PC-9 (cell line): ENCODE data around the gene PGD.

Experiments
- EZH2 ChIP-seq: fragments of 200-600 bp; sonication (generic); IDR thresholded peaks from 2 replicates; pipeline ENCODE4 v1.8.0; 2017; ENCODE audit warnings: antibody characterized with exemption, low read depth
- TF ChIP-seq, protein P1 (sequence below): fragments of 200-600 bp; sonication (generic); conservative IDR thresholded peaks from 2 replicates; pipeline ENCODE4 v1.6.1; 2017; ENCODE audit warnings: mixed run types, antibody characterized with exemption, mild to moderate bottlenecking, moderate library complexity

DNA sequence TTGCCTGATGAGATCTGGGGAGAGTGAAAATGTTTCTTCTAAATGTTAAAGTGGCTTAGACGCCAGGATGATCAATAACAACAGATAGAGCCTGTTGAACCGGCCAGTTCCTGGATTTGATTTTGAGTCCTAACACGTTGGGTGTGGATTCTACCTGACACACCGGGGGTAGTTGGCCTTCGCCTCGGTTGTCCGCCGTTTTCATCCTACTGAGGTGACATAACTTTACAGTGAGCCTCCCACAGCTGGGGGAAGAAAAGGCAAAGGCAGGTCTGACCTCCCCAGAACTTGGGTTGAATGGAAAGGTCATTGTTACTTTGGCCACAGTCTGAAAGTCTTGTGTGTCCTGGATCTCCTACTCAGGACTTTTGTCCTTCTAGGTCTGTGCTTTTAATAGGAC lies 1.1 kb downstream of the PGD start:
- TF ChIP-seq, protein P1, sequence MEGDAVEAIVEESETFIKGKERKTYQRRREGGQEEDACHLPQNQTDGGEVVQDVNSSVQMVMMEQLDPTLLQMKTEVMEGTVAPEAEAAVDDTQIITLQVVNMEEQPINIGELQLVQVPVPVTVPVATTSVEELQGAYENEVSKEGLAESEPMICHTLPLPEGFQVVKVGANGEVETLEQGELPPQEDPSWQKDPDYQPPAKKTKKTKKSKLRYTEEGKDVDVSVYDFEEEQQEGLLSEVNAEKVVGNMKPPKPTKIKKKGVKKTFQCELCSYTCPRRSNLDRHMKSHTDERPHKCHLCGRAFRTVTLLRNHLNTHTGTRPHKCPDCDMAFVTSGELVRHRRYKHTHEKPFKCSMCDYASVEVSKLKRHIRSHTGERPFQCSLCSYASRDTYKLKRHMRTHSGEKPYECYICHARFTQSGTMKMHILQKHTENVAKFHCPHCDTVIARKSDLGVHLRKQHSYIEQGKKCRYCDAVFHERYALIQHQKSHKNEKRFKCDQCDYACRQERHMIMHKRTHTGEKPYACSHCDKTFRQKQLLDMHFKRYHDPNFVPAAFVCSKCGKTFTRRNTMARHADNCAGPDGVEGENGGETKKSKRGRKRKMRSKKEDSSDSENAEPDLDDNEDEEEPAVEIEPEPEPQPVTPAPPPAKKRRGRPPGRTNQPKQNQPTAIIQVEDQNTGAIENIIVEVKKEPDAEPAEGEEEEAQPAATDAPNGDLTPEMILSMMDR, result no peak
- no peak for TF ChIP-seq EZH2
